HepG2 (cell line): ENCODE measurements around the gene C1orf50. TPM values are rescaled to one million over a fixed set of nuclear protein-coding genes. Genes with fewer than 3 reads are reported as not detected.

Source experiments
- ARID3A ChIP-seq: IDR thresholded peaks from 2 replicates; pipeline ENCODE4 v1.6.1; 2012; ENCODE audit warnings: low read depth, low read length, improper control_type of control experiment
- CSRNP1 ChIP-seq: sonication (generic); formaldehyde crosslinking; IDR thresholded peaks from 2 replicates; pipeline ENCODE4 v1.8.1; 2023; ENCODE audit warnings: mild to moderate bottlenecking, missing genetic modification reagents
- CTCF ChIP-seq: sonication (generic); formaldehyde crosslinking; IDR thresholded peaks from 2 replicates; pipeline ENCODE4 v1.5.0; 2020; ENCODE audit warnings: mild to moderate bottlenecking, missing genetic modification reagents, moderate library complexity
- ELF3 ChIP-seq: IDR thresholded peaks from 2 replicates; pipeline ENCODE4 v1.6.1; 2016; ENCODE audit warnings: missing genetic modification reagents, missing compliant biosample characterization
- KLF11 ChIP-seq: IDR thresholded peaks from 2 replicates; pipeline ENCODE4 v1.6.1; 2016; ENCODE audit warnings: missing compliant biosample characterization
- MED8 ChIP-seq: sonication (generic); formaldehyde crosslinking; IDR thresholded peaks from 2 replicates; pipeline ENCODE4 v1.8.1; 2023; ENCODE audit warnings: mild to moderate bottlenecking, missing genetic modification reagents; ENCODE audit not compliant: insufficient replicate concordance
- NFAT5 ChIP-seq: sonication (generic); formaldehyde crosslinking; IDR thresholded peaks from 2 replicates; pipeline ENCODE4 v1.4.0; 2020; ENCODE audit warnings: missing genetic modification reagents
- PRDM10 ChIP-seq: sonication (generic); formaldehyde crosslinking; IDR thresholded peaks from 2 replicates; pipeline ENCODE4 v1.4.0; 2020; ENCODE audit warnings: low read depth, missing genetic modification reagents
- ZNF121 ChIP-seq: sonication (generic); formaldehyde crosslinking; IDR thresholded peaks from 2 replicates; pipeline ENCODE4 v1.5.0; 2020; ENCODE audit warnings: mild to moderate bottlenecking, missing genetic modification reagents
- ZNF180 ChIP-seq: sonication (generic); formaldehyde crosslinking; IDR thresholded peaks from 2 replicates; pipeline ENCODE4 v1.4.0; 2020; ENCODE audit warnings: low read depth, missing genetic modification reagents, borderline replicate concordance
- ZNF510 ChIP-seq: sonication (generic); formaldehyde crosslinking; IDR thresholded peaks from 2 replicates; pipeline ENCODE4 v1.4.0; 2020; ENCODE audit warnings: low read depth, mild to moderate bottlenecking, missing genetic modification reagents
- ZNF749 ChIP-seq: sonication (generic); formaldehyde crosslinking; IDR thresholded peaks from 2 replicates; pipeline ENCODE4 v1.8.0; 2022; ENCODE audit warnings: mild to moderate bottlenecking, missing genetic modification reagents, moderate library complexity, borderline replicate concordance
- polyA plus RNA-seq, 8 experiments: library from polyadenylated mRNA; depleted of rRNA in 3 of 8; stranded (reverse) in 7 of 8; unstranded in 1 of 8; fragments of >200 nt; fragmentation: Illumina TruSeq in 4 of 8; extraction: Trizol in 4 of 8; gene quantifications; 2 replicates each; pipeline versions ENCODE4 v1.2.1 to v1.2.3, GENCODE V29; 2011 to 2016; ENCODE audit warnings: low read depth in 4 of 8, missing spikeins in 1 of 8, mixed read lengths in 1 of 8; ENCODE audit not compliant: insufficient read depth in 1 of 8
- total RNA-seq, 5 experiments: library from RNA; depleted of rRNA; stranded (reverse); fragments of >200 nt; fragmentation: Illumina TruSeq; extraction: Trizol; gene quantifications; 2 replicates each; pipeline ENCODE4 v1.2.3, GENCODE V29; 2016; ENCODE audit warnings: low read depth in 1 of 5

The C1orf50 gene
- total and polyA plus RNA-seq, 2 of the 13 experiments (the other 11 are each of a cell fraction or from before 2014, with no cell fraction given), result 4.3 to 4.8 TPM

GRCh38 chr1:42766741-42767509 is at the start of gene C1orf50, which contains the start of gene P3H1 (continued):
- TF ChIP-seq PRDM10 (peak; percentile 6; the same call in 1 of the 2 replicates), CSRNP1 (CRISPR knock-in tag) (no peak; the same call in 1 of the 2 replicates), KLF11 (no peak), ZNF121 (CRISPR knock-in tag) (no peak), NFAT5 (CRISPR knock-in tag) (0 out of 2 replicates have a peak, but pooled peaks have one; percentile 54), ZNF510 (peak; percentile 95; the same call in 1 of the 2 replicates), CTCF (peak; percentile 35; the same call in 1 of the 2 replicates), ZNF749 (CRISPR knock-in tag) (peak; percentile 11; the same call in 1 of the 2 replicates), ARID3A (no peak), ELF3 (peak; percentile 55; the same call in 1 of the 2 replicates), ZNF180 (0 out of 2 replicates have a peak, but pooled peaks have one; percentile 54), MED8 (CRISPR knock-in tag) (peak; percentile 40)
